IPS-18c (cell line): ENCODE data around the gene IPO9.

Source experiments
- H3K4me3 ChIP-seq: 2 replicates; pipeline ENCODE4 v1.7.0; 2013; ENCODE audit warnings: low read depth, mild to moderate bottlenecking, low read length, moderate library complexity; ENCODE audit not compliant: insufficient read depth
- H3K9me3 ChIP-seq: one replicate; pipeline ENCODE4 v1.6.1; 2013; ENCODE audit warnings: mild to moderate bottlenecking, low read length, moderate library complexity; ENCODE audit not compliant: control insufficient read depth, insufficient read depth

Gene IPO9

DNA sequence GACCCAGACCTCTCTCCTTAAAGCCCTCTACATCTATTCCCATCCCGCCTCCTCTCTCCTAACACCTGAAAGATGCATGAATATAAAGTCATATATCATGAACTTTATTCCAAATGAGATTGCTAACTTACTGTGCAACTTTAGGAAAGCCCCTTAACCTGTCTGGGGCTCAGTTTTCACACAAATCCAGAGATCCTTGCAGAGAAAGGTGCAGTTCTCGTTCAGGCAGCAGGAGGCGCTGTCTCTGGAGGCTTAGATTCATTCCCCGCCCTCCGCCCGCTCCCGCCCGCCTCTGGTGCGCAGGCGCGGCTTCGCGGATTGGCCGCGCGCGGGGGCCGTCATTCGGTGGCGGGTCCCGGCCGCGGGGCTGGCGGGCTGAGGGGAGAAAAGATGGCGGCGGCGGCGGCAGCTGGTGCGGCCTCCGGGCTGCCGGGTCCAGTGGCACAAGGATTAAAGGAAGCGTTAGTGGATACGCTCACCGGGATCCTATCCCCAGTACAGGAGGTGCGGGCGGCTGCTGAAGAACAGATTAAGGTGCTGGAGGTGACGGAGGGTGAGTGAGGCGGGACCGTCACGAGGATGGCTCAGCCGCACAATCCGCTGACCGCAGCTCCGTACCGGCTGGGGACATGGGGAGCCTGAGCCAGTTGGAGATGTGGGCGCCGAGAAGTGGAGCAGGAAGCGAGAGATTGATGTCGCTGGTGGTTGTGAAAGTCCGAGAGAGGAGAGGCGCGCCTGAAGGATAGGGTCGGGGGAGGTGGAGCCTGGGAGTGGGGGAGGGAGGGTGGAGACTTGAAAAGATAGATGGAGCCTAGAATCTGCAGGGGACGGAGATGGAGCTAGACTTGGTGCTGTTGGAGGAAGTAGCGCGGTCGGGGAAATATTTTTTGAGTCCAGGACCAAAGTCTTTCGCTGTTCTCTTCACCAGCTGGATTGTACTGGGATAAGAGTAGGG, at the start of gene IPO9:
TSS of gene IPO9 (plus strand) at position 338 of the 955 bp plus-strand sequence. CDS start at position 391, 53 bp downstream.
- Histone ChIP-seq H3K9me3 (no peaks in the 10 kb centered on the region), H3K4me3 (peak within 1 kb of the TSS; percentile 100)

DNA sequence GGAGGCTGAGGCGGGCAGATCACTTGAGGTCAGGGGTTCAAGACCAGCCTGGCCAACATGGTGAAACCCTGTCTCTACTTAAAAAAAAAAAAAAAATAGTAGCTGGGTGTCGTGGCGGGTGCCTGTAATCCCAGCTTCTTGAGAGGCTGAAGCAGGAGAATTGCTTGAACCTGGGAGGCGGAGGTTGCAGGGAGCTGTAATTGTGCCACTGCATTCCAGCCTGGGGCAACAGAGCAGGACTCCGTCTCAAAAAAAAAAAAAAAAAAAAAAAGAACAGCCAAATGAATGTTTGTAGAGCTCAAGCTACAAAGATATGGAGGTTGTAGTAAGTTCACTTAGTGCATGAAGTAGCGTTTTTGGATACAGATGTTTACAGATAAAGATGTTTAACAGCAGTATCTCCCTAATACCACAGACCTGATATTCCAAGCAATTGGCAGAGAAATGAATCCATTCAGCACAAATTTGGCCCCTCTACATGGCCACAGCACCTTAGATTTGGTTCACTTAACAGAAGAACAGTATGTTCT, 49.5 kb upstream of the IPO9 start:
- no peak overlapping the region for H3K4me3 ChIP-seq
- no peaks in the 10 kb centered on the region for H3K9me3 ChIP-seq

DNA sequence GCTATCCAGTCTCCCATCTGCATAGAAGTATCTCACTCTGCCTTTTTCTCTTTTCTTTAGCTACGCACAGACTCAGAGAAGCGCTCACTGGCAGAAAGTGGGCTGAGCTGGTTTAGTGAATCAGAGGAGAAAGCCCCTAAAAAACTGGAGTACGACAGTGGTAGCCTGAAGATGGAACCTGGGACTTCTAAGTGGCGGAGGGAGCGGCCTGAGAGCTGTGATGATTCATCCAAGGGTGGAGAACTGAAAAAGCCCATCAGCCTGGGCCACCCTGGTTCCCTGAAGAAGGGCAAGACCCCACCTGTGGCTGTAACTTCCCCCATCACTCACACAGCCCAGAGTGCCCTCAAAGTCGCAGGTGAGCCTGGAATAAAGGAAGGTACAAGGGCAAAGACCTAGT, 48.0 kb upstream of the IPO9 start:
- no peaks in the 10 kb centered on the region for H3K9me3 ChIP-seq

DNA sequence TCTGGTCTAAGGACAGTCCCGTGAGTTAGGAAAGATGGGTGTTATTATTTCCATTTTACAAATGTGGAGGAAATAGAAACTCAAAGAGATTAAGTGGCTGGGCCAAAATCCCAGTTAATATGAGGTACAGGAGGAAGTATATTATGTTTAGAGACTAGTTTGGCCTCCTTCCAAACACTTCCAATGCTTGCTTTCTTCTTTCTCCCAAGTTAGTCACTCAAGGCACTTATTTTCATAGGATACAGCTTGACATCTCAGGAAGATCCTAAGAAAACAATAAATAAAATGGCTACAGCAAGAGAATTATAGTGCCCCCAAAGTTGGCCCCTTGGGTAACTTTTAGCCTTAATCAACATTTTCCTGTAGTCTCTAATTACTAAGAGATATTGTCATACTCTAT, 47.5 kb upstream of the IPO9 start:
- no peak overlapping the region for H3K4me3 ChIP-seq
- no peaks in the 10 kb centered on the region for H3K9me3 ChIP-seq

More for the DNA sequence above, 48.0 kb upstream of the IPO9 start:
- no peak overlapping the region for H3K4me3 ChIP-seq

DNA sequence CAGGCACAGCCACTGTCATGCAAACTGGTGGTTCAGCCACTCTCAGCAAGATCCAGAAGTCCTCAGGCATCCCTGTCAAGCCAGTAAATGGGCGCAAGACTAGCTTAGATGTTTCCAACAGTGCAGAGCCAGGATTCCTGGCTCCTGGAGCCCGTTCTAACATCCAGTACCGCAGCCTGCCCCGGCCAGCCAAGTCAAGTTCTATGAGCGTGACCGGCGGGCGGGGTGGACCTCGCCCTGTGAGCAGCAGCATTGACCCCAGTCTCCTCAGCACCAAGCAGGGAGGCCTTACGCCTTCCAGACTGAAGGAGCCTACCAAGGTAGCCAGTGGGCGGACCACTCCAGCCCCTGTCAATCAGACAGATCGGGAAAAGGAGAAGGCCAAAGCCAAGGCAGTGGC, 46.6 kb upstream of the IPO9 start:
- no peaks in the 10 kb centered on the region for H3K9me3 ChIP-seq

DNA sequence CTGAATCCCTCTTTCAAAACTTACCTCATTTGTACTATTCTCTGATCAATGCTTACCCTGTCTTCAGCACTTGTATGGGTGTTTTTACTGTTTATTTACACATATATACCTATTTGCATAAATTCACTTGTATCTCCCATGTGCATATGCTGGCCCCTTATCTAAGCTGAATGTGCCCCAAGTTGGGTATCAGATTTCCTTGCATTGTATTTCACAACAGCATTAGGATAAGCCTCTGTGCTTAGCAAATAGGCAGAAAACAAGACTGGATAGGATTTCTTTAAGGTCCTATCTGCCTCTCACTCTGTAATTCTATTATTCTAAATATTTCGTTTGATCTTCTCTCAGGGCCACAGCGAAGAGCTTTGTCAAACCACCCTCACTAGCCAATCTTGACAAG, 45.9 kb upstream of the IPO9 start:
- H3K9me3 ChIP-seq = peaks cover 1% of the 10 kb centered on the region
- no peak overlapping the region for H3K4me3 ChIP-seq

More for the DNA sequence above, 46.6 kb upstream of the IPO9 start:
- H3K4me3 ChIP-seq = no peak overlapping the region

DNA sequence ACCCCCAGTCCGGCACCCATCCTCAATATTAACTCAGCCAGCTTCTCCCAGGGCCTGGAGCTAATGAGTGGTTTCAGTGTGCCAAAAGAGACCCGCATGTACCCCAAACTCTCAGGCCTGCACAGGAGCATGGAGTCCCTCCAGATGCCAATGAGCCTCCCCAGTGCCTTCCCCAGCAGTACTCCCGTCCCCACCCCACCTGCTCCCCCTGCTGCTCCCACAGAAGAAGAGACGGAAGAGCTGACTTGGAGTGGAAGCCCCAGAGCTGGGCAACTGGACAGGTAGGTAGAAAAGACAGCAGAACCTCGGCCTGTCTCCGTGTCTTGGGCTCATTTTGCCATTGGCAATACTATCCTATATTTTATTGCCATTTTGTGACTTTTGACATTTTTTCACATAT, 45.4 kb upstream of the IPO9 start:
- H3K9me3 ChIP-seq = peaks cover 2% of the 10 kb centered on the region

DNA sequence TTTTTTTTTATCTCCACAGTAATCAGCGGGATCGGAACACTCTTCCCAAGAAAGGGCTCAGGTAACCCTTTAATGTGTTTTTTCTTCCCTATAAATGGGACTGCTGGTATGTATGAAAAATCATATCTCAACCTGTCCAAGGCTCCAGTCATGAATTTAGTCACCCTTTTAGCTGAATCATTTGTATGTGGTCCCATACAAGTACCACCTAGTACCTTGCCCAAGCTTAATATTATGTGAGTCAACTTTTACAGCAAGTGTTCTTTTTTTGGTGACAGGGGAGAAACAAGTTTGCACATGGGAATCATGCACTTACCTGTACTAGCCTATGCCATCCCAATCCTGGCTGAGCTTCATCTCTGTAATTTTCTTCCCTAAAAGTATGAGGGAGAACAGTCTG, 43.7 kb upstream of the IPO9 start:
- Histone ChIP-seq H3K9me3 (peaks cover 2% of the 10 kb centered on the region), H3K4me3 (no peak overlapping the region)

More for the DNA sequence above, 45.4 kb upstream of the IPO9 start:
- no peak overlapping the region for H3K4me3 ChIP-seq

DNA sequence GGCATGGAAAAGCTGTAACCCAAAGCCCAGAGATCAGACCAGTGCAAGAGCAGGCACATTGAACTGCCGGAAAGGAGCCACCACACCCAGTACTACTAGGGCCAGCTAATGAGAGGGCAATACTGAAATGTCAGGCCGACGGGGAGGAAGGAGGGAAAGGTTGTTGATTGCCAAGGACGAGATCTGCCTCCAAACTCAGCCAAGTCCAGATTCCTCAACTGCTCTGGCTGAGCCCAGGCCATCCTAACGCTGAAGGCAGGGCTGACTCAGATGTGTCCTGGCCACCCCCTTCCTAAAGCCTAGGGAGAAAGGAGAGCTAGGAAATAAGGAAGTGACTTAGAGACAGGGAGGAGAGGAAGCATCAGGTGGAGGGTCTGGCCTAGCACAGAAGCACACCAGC, 42.1 kb upstream of the IPO9 start:
- peaks cover 2% of the 10 kb centered on the region for H3K9me3 ChIP-seq
- no peak overlapping the region for H3K4me3 ChIP-seq

DNA sequence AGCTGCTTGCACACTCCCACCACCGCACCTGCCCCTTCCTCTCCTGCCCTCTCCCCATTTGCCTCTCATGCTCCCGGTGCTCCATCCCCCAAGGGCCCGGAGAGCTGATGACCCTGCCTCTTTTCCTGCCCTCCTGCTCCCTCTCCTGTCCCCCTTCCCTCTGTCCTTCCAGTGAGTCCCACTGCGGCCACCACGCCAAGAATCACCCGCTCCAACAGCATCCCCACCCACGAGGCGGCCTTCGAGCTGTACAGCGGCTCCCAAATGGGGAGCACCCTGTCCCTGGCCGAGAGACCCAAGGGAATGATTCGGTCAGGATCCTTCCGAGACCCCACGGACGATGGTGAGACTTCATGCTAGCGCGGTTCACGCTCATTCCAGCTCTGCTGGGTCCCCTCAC, 40.7 kb upstream of the IPO9 start:
- Histone ChIP-seq H3K9me3 (peaks cover 2% of the 10 kb centered on the region), H3K4me3 (no peak overlapping the region)

DNA sequence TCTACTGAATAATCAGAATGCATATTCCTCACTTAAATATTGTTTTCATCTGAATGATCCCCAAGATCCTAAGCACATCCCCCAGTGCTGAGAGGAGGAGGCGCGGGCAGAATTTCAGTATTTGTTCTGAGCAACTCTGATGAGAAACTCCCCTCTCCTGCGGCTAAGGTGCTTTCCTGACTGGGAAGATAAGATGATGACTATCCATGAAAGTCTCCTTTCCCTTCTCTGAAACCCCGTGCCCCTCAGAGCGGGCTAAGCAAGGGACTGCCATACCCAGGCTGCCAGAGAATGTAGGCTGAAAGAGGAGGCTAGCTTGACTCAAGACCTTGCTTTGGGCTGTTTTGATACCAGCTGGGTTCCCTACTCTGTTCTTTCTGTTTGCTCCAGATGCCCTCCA, 39.7 kb upstream of the IPO9 start:
- Histone ChIP-seq H3K9me3 (peaks cover 2% of the 10 kb centered on the region), H3K4me3 (no peak overlapping the region)

DNA sequence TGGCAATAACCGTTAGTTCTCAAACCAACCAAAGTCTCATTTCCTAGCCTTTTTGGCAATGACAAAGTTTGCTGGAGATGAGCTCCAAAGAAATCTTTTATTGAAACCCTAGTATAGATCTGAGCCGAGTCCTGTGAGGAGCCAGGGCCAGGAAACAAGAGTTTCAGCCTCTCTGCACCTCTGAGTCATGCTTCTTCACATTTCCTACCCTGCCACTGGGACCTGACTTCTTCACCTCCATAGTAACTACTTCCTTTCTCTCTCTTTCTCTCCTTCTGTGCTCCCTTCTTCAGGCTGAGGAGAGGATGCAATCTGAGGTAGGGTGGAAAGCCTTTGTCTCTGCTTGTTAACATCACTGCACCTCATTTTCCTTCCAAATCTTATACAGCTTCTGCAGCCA, 38.7 kb upstream of the IPO9 start:
- peaks cover 2% of the 10 kb centered on the region for H3K9me3 ChIP-seq
- H3K4me3 ChIP-seq = no peak overlapping the region

DNA sequence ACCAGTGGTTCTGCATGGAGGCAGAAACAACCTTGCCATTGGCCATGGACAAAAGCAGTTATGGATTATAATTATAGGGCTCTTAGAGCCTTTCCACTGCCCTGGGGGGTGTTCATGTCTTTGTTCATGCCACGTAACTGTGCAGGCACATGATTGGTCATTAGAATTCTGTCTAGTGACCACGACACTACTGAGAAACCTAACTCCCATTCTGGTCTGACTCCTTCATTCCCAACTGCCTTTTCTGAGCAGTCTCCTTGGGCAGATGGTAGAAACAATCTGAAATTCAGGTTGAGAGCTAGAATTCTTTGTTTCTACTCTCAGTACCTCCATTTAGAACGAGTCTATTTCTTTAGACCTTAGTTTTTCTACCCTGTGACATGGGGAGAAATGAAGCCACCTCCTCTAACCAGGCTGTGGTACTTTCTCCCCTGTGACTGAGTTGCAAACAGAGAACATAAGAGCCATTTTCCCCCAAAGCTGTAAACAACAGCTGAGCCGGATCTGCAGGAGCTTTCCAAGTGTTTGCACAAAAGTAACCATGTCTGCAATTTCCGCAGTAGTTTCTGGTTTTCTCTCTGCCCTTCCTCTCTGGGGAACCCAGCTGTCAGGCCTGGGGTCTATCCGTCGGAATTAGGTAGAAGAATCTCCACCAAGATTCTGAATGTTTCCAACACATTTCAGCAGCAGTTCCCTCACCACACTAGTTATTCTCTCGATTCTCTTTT, 37.7 kb upstream of the IPO9 start:
- H3K4me3 ChIP-seq = no peak overlapping the region
- H3K9me3 ChIP-seq = peaks cover 2% of the 10 kb centered on the region

DNA sequence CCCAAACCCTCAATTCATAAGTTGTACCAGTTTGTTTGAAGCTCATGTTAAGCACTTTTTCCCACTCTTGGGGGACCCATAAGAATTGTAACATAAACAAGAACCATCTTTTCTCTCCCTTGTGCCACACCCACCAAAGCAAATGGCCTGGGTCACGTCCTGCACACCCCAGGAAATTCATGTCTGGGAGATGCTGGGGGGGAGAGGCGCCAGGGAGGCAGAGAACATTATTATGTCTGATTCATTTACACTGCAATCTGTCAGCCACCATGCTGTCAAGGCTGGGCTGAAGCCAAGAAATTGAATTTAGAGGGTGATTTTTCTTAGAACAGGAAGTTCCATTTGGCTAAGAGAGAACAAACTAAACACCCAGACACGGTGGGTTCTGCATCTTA, 37.2 kb upstream of the IPO9 start:
- no peak overlapping the region for H3K4me3 ChIP-seq
- H3K9me3 ChIP-seq = peaks cover 2% of the 10 kb centered on the region

DNA sequence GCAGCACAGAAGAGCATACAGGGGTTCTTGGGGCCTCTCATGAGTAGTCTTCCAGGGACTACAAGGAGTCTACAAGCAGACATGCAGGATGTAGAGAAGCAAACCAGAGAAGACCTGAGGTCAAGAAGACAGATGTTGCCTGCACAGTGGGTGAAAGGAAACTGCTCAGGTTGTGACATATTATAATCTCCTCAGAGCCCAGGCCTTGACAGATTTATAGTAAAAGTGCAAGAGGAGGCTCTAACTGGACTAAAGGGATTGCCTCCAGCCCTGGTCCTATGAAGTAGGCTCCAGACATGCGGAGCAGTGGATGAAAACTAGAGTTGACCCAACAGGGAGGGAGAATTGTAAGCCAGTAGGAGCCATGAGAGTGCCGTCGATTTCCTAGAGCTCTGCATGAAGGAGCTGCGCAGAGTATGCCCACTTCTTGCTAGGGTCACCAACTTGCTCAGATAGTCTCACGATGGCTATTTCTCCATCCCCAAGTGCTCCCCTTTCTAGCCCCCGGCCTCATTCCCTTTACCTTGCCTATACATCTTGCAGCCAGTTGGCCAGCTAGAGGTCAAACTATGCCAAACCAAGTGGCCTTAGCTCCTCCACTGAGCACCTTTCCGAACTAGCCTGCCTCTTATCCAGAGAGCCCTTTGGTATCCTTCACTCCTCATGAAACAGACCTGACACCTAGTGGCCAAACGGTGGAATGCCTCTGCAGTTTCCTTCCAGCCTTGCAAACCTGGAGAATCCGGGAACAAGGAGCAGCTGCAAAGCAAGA, 36.2 kb upstream of the IPO9 start:
- Histone ChIP-seq H3K4me3 (no peak overlapping the region), H3K9me3 (peaks cover 2% of the 10 kb centered on the region)

DNA sequence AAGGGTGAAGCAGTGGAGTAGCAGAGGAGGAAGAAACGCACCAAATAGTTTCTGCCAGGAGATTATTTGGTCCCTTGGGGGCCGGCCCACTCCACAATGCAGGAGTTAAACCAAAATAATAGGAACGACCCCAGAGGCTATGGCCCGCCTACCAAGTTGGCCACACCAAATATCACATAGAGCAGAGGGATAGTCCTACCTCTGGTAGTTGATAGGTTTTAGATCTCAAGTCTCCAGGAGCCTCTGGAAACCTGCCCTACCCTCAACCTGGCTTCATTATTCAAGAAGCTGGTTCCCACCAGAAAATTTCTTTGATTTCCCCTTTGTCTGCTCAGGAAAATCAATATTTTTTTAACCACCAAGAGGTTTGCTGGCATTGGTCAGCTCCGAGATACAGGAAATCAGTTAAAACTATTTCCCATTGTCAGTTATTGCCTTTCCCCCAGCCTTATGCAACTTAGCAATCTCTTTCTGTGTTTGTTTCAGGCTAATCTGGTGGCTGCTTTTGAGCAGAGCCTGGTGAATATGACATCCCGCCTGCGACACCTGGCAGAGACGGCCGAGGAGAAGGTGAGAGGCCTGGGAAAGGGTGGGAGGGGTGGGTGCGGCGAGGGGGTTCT, 35.5 kb upstream of the IPO9 start:
- Histone ChIP-seq H3K9me3 (no peaks in the 10 kb centered on the region), H3K4me3 (no peak overlapping the region)

DNA sequence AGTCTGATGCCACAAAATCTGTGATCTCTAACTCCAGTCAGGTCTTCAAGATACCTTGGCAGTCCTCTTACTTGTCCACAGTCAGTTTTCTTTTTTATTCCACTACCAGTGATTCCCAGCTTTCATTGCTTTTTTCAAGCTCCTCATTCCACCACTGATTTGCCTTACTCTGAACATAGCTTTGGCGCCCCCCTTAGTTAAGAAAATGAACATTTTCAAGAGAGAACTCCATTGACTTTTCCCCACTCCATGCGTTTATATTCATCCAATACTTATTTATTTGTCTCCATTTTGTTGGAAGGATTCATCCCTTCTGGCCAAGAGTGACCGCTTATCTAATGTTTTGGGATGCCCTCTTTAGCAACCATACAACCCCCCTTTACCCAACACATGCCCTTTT, 33.9 kb upstream of the IPO9 start:
- no peak overlapping the region for H3K4me3 ChIP-seq
- no peaks in the 10 kb centered on the region for H3K9me3 ChIP-seq
